Posterior vena cava (tissue), 2 donors: Measurements from ENCODE around the gene ARID3C. TPM values are rescaled to one million over a fixed set of nuclear protein-coding genes. Genes with fewer than 3 reads are reported as not detected.
A peak's percentile ranks its signal among the peaks of the same experiment; 100 is the strongest.
"Not testable (repeated sequence)": the region's sequence is repeated elsewhere in the genome, so short reads cannot be mapped to it uniquely, and the experiment has no call there.

Experiments used
- DNase-seq: peaks from one replicate; pipeline ENCODE4 v3.0.0-alpha.2; 2020; ENCODE audit warnings: low spot score
- intact Hi-C, 2 donors: fragments of 100-400 bp; cut with DNase I; formaldehyde crosslinking; loops; one replicate each; pipeline versions ENCODE4 v1.14.1 to v1.14.2; 2022 to 2023
- total RNA-seq, 2 donors: library from RNA; stranded (reverse); fragmentation: NEBNext Ultra II Directional; extraction: Animal tissue kit (Norgen Biotek cat#: 25700); gene quantifications; one replicate each; pipeline ENCODE4 v1.2.1, GENCODE V29; 2021
- donor health status: DM: yes; HTN: yes; CAD: no.
- donor health status: DM: yes; HTN: yes; CAD: no.

ARID3C gene
- total RNA-seq, 2 donors from 2014 or later = not detected

DNA sequence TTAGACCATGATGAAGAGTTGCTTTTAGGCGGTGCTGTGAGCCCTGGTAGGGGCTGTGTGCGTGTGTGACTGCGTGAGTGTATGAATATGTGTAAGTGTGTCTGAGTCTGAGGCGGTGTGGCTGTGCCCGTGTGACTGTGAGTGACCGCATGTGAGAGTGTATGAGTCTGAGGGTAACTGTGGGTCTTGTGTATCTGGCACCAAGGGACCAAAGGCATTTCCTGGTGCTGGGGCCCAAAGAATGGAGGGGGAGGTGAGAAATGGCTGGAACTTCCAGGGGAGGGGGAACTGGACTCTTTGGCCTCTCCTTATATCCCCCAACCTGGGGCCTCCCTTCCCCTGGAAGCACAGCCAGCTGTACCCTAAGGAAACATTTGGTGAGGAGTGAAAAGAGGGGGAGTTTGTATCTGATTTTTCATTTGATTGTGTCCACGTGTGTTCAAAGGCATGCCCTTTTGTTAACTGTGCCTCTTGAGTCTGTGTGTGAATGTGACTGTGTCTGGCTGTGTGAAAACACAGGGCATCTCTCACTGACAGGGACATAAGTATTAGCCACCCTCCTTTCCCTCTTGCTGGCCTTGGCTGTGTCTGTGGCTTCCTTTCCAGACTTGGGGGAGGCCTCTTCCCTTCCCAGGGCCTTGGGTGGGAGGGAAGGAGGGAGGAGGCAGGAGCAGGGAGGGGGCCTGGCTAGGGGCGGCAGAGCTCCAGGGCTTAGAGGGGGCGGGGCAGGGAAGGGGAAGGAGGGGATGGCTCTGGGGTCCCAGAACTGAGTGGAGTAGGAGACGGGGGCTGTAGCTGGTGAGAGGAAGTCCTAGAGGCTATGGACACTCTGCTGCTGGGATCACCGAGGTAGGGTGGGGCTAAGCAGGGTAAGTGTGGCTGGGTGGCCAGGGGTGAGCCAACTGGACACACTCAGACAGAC is 24.5 kb upstream of the ARID3C start:
- intact Hi-C loops = no loop called here
- no peak for DNase-seq

DNA sequence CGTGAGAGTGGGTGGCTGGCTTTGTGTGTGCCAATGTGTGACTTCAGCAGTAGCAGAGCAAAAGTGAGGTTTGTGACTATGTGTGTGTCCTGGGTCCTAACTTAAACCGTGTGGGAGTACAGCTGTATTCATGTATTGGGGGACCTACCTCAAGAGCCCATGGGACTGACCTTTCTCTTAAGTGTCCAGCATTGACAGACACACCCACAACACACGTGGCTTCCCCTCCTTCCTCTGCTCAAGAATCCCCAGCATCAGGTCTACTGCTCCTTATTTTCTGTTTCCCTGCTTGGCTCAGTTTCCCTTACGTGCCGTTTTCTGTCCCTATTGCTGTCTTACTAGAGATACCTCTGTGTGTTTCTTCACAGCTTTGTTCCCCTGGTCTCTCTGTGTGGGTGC is 23.7 kb upstream of the ARID3C start:
- DNase-seq = no peak
- intact Hi-C loops = no loop called here

DNA sequence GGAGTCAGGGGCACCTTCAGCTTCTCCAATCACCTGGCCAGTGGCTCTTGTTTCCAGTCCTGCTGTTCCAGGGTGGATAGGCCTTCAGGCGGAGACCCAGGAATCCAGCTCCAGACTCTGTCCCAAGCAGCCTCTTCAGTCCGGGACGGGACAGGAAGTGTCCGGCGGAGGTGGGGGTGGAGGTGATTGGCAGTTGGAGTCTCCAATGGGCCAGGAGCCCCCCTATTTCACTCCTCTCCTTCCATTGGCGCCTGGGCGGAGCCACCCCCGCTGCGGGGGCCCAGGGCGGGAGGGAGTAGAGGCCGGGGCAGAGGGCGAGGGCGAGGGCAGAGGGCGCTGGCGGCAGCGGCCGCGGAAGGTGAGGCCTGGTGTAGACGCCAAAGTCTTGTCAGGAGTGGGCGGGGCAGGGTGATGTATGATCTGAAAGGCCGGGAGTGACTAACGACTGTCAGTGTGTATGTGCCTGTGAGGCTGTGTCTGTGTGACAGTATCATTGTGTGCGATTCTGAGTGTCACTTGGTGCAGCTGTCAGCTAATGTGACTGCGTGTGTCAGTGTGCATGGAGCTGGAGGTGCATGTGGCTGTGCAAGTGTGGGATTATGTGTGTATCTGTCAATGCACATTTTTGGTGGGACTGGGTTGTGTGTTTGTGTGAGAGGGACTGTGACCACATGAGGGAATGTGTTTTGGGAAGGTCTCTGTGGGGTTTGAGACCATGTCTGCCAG is 23.2 kb upstream of the ARID3C start, which contains the start of gene IL11RA:
Gene IL11RA (plus strand): TSS at position 310 of the 726 bp plus-strand sequence. CDS start 3,033 bp downstream, outside the sequence.
- DNase-seq = peak; percentile 93
- intact Hi-C loops = no loop called here

DNA sequence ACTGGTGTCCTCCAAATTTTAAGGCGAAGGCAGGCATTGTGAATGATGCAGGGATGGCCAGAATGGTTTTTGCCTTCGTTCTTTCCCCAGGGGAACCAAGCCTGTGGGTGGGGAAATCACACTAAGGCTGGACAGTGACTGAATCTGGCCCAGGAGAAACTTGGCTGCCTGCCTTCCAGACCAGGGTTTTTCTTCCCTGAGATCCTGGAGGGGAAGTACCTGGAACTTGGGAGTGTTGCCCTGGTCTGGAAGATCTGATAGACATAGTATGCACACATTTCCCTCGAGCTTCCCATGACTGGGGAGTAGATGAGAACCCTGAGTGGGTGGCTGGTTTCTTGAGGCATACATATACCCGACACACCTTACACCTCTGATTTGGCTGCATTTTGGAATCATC is 22.5 kb upstream of the ARID3C start:
- DNase-seq = no peak
- intact Hi-C loops = no loop called here

DNA sequence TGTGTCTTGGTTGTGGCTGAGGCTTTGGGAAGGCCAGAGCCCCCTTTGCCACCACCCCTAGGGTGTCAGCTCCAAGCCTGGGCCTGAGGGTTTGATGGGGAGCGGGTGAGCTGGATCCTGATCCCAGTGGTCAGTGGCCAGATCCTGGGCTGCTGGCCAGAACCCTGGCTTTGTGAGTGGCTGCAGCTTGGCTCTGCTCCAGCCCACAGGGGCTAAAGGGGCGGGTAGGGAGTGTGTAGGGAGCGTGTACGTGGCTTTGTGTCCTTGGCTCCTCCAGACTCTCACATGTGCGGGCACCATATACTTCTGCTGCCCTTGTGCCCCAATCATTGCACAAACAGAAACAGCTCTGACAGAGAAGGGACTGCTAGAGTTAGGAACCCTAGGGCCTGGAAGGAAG is 21.9 kb upstream of the ARID3C start:
- intact Hi-C loops = no loop called here

DNA sequence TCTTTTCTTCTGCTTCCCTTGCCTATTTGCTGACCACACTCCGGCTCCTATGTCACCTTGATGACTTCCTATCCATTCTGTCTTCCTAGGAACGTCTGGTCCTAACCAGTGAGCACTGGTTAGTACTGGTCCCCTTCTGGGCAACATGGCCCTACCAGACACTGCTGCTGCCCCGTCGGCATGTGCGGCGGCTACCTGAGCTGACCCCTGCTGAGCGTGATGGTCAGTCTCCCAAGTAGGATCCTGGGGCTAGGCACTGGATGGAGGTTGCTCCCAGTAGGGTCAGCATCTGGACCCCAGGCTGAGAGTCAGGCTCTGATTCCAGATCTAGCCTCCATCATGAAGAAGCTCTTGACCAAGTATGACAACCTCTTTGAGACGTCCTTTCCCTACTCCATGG is 19.8 kb upstream of the ARID3C start:
- intact Hi-C loops = no loop called here
- DNase-seq = peak; percentile 75

More for the DNA sequence above, 21.9 kb upstream of the ARID3C start:
- DNase-seq = no peak

DNA sequence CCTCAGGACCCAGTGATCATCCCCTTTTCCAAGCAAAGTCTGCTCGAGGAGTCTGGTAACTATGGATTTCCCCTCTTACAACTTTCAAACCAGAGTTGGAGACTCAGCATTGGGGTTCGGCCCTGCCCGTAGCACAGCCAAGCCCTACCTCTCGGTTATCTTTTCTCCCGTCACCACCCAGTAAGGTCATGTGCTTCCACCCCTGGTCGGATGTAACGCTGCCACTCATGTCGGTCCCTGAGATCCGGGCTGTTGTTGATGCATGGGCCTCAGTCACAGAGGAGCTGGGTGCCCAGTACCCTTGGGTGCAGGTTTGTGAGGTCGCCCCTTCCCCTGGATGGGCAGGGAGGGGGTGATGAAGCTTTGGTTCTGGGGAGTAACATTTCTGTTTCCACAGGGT is 18.8 kb upstream of the ARID3C start:
- peak; percentile 48 for DNase-seq
- intact Hi-C loops = no loop called here

DNA sequence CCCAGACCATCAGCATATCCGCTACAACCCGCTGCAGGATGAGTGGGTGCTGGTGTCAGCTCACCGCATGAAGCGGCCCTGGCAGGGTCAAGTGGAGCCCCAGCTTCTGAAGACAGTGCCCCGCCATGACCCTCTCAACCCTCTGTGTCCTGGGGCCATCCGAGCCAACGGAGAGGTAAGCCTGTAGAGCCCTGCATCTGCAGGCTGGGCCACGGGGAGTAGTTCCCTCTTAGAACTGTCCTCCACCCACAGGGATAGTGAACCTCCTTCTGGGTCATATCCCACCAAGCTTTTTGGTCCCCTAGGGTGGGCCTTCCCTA is 18.2 kb upstream of the ARID3C start:
- intact Hi-C loops = no loop called here

DNA sequence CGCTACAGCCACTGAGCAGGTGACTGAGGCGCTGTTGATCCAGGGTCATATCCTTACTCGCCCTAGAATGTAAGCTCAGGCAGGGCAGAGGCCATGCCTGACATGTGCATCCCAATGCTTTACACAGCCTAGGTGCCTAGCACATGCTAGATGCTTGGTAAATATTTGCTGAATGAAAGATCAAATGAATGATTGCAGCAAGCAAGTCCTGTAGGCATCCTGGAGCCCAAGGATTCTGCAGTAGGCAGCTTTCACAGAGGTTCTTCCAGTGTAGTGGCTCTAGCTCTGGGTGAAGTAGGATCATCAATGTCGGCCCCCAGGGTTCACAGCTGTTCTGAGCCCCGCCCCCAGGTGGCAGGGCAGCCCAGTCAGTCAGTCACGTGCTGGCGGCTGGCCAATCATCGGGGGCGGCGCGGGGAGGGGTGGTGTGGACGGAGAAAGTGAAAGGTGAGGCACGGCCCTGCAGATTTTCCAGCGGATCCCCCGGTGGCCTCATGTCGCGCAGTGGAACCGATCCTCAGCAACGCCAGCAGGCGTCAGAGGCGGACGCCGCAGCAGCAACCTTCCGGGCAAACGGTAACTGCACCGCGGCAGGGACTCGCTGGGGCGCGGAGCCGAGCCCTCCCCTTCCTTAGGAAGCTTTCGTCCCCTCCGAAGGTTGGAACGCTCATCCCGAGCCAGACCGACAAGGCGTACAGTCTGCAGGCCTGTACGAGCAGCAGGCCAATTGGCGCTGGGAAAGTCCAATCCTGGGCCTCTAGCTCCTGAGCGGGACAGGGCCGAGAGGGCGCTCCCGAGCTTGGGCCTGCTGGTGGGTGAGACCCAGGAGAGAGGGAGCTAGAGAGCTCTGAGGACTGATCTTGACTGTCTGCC is 17.6 kb upstream of the ARID3C start, which contains the start of gene GALT:
Gene GALT (plus strand): TSS at position 465 of the 873 bp plus-strand sequence. CDS start 30 bp downstream, at position 495.
- DNase-seq = peak; percentile 98
- intact Hi-C loops = no loop called here

More for the DNA sequence above, 18.2 kb upstream of the ARID3C start:
- peak; percentile 66 for DNase-seq

DNA sequence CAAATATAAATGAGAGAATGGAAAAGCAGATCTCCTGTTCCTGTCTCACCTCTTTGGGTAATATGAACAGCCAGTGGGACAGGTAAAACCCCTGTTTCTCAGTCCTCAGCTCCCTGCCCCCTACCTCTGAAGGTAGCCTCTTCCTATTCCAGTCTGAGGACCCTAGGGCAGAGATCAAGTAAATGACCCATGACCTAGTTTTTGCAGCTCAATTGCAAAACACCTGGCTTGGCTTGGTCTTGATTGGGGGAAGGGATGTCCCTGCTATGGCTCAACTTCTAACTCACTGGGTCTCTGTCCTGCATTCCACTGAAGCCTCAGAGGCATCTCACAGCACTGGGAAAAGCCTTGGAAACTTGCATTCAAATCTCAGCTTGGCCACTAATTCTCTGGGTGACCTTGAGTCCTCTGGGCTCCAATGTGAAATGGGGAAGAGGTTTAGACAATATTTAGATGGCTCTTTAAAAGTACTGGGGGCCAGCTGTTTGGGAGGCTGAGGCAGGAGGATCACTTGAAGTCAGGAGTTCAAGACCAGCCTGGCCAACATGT is 16.0 kb upstream of the ARID3C start:
- no peak for DNase-seq
- intact Hi-C loops = no loop called here

DNA sequence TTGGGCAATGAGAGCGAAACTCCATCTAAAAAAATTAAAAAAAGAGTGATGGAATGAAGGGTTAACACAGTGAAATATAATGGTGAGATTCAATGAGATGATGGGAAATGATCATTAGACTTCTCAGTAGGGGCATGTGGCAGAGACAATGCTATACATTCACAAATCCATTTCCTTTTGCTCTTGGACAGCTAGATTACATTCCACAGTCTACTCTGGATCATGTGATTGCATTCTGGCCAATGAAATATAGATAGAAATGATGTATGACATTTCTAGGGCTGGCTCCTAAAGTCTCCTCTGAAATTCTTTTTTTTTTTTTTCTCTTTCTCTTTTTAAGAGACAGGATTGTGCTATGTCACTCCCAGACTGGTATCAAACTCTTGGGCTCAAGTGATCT is 13.8 kb upstream of the ARID3C start:
- intact Hi-C loops = no loop called here
- no peak for DNase-seq

DNA sequence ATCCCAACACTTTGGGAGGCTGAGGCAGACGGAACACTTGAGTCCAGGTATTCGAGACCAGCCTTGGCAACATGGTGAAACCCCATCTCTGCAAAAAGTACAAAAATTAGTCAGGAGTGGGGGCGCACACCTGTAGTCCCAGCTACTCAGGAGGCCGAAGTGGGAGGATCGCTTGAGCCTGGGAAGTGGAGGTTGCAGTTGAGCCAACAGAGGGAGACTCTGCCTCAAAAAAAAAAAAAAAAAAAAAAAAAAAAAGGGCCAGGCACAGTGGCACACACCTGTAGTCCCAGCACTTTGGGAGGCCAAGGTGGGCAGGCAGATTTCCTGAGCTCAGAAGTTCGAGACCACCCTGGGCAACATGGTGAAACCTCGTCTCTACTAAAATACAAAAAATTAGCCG is 10.5 kb upstream of the ARID3C start:
- DNase-seq, intact Hi-C loops: not testable (repeated sequence)

DNA sequence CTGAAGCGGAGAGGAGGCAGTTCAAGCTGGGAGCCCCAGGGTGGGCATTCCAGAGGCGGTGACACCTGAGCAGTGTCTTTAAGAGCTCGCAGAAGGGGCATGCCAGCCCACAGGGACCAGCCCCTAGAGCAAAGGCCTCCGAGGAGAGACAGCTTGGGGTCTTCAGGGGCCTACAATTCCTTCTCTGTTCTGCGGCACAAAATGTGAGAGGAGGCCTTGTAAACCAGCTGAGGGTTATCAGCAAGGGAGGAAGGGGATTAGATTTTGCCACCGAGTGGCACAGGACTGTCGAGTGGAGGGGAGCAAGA is 9.2 kb upstream of the ARID3C start:
- DNase-seq = no peak
- intact Hi-C loops = no loop called here

DNA sequence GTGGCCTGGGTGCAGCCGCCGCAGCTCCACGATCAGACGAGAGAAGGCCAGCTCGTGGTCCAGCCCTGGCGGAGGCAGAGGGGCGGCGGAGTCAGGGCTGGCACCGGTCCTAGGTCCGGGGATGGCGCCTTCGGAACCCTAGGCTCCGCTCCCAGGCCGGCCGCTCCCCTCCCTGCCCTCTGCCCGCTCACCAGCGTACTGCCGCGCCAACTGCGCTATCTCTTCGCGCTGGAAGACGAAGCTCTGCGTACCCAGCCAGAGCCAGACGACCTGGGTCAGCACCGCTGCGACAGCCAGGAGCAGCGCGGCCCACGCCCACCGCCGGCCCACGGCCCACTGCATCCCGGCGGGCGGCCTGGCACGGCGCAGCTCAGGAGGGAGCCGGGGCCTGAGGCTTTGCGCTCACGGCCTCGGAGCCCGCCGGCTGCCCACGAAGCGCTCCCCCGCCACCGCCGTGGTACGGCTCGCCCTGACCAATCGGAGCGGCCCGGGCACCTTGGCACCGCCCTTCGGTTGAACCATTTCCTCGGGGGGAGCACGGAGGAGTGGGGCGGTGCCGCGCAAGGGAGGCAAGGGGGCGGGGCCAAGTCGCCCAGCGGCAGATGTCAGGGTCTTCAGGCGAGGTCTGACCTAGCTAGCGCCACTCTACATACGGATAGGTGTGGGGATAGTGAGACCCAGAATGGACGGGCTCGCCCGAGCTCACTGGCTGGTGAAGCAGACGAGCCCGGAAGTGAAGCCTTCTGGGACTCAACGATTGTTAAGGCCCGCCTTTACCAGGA is 8.7 kb upstream of the ARID3C start, which contains the start of gene SIGMAR1:
Gene SIGMAR1 (minus strand): TSS at position 432 of the 782 bp plus-strand sequence. CDS start 90 bp downstream, at position 342.
- intact Hi-C loops = no loop called here
- DNase-seq = peak; percentile 98

DNA sequence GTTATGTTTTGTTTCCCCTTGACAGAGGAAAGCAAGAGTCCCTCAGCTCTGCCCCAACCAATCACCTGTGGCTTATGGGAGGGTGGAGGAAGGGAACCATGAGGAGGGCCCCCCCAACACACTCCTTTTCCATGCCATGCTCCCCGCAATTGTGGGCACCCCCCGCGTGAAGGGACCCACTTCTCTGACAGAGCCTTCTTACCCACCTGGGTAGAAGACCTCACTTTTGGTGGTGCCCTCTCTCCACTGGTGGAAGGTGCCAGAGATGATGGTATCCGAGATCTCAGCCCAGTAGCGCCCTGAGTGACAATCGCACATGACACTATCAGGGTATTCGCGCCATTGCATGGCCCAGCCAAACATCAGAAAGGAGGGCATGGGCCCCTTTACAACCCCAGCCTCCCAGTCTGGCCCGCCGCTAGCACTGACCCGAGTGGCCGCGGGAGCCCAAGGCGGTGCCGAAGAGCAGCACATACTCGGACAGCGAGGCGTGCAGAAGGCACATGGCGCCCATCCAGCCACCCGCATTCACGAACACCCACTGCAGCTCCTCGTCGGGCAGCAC is 8.0 kb upstream of the ARID3C start:
- DNase-seq = no peak
- intact Hi-C loops = no loop called here

DNA sequence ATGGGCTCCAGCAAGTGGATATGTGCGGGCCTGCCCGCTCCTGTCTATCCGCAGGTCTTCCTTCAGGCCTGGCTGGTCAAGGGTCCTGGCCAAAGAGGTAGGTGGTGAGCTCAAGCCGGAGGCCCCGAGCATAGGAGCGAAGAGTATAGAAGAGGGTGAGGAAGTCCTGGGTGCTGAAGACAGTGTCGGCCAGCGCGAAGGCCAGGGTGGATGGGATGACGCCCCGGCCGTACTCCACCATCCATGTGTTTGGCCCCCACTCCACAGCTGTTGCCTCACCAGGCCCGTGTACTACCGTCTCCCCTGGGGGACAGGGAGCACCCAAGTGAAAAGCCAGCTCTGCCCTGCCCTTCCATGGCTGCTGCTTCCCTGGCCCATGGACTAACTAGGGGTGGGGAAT is 6.7 kb upstream of the ARID3C start:
- intact Hi-C loops = no loop called here
- no peak for DNase-seq

DNA sequence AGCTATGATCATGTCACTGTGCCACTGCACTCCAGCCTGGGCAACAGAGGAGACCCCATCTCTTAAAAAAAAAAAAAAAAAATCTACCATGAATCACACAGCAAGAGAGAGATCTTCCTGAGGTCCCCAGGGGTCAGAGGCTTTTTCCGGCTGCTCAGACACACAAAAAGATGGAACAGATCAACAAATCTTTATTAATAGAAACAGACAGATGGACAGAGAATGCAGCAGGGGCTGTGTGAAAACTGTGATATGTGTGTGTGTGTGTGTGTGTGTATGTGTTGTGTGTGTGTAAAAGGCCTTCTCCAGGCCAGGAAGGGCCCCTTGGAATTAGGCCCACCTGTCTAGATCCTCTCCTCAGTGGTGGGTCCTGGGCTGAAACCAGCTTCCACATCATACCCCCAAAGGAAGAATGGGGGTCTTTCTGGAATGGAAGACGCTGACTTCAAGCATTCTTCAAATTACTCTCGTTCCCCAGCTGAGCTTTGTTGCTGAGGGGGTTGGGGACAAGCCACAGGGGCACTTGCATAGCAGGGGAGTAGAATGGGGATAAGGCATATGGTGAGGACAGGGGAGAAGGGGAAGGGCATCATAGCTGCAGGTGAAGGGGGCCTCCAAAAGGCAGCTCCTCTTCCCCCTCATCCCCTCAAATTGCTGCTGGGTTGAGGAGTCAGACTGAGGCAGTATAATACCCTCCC is 5.8 kb upstream of the ARID3C start:
- DNase-seq = no peak
- intact Hi-C loops = no loop called here
